Measurements from ENCODE around the gene DICER1.

DNA sequence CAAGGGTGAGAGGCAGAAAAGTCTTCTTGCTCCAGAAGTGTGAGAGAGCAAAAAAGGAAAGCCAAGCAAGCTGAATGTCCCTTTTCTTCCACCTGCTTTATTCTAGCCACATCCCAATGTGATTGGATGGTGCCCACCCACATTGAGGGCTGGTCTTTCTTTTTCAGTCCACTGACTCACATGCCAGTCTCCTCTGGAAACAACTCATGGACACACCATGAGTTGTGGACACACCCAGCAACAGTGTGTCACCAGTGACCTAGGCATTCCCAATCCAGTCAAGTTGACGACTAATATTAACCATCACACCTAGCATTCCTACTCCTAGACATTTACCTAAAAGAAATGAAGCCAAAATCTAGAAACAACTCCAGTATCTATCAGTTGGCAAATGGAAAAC is 7.2 kb upstream of the DICER1 start:
- TF ChIP-seq, protein P1, sequence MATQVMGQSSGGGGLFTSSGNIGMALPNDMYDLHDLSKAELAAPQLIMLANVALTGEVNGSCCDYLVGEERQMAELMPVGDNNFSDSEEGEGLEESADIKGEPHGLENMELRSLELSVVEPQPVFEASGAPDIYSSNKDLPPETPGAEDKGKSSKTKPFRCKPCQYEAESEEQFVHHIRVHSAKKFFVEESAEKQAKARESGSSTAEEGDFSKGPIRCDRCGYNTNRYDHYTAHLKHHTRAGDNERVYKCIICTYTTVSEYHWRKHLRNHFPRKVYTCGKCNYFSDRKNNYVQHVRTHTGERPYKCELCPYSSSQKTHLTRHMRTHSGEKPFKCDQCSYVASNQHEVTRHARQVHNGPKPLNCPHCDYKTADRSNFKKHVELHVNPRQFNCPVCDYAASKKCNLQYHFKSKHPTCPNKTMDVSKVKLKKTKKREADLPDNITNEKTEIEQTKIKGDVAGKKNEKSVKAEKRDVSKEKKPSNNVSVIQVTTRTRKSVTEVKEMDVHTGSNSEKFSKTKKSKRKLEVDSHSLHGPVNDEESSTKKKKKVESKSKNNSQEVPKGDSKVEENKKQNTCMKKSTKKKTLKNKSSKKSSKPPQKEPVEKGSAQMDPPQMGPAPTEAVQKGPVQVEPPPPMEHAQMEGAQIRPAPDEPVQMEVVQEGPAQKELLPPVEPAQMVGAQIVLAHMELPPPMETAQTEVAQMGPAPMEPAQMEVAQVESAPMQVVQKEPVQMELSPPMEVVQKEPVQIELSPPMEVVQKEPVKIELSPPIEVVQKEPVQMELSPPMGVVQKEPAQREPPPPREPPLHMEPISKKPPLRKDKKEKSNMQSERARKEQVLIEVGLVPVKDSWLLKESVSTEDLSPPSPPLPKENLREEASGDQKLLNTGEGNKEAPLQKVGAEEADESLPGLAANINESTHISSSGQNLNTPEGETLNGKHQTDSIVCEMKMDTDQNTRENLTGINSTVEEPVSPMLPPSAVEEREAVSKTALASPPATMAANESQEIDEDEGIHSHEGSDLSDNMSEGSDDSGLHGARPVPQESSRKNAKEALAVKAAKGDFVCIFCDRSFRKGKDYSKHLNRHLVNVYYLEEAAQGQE (IDR thresholded peaks at IDR 0.05; ENCODE audit: insufficient replicate concordance, low read depth) = no peak
- TF ChIP-seq, protein P2, sequence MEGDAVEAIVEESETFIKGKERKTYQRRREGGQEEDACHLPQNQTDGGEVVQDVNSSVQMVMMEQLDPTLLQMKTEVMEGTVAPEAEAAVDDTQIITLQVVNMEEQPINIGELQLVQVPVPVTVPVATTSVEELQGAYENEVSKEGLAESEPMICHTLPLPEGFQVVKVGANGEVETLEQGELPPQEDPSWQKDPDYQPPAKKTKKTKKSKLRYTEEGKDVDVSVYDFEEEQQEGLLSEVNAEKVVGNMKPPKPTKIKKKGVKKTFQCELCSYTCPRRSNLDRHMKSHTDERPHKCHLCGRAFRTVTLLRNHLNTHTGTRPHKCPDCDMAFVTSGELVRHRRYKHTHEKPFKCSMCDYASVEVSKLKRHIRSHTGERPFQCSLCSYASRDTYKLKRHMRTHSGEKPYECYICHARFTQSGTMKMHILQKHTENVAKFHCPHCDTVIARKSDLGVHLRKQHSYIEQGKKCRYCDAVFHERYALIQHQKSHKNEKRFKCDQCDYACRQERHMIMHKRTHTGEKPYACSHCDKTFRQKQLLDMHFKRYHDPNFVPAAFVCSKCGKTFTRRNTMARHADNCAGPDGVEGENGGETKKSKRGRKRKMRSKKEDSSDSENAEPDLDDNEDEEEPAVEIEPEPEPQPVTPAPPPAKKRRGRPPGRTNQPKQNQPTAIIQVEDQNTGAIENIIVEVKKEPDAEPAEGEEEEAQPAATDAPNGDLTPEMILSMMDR (IDR thresholded peaks at IDR 0.05; ENCODE audit: insufficient read depth, low read length) = no peak
- no peak for TF ChIP-seq POLR2AphosphoS5 (IDR thresholded peaks at IDR 0.05; ENCODE audit: low read depth)
